Fibroblast of skin of left biceps (primary cell): Measurements from ENCODE around the gene BAZ2B.

Source experiments
- DNase-seq, 2 experiments: peaks; one replicate each; pipeline ENCODE4 v3.0.0-alpha.2; 2013; ENCODE audit warnings: low read depth in 2 of 2

BAZ2B gene

GRCh38 chr2:159462201-159462785 lies 154.1 kb downstream of the BAZ2B start:
- no peak for DNase-seq

GRCh38 chr2:159461076-159461475 lies 155.3 kb downstream of the BAZ2B start:
- DNase-seq = no peak

GRCh38 chr2:159460227-159460626 lies 156.1 kb downstream of the BAZ2B start:
- no peak for DNase-seq

- no peak for DNase-seq
Measured at GRCh38 chr2:159459279-159459678, 157.1 kb downstream of the BAZ2B start.

GRCh38 chr2:159457589-159457988 lies 158.8 kb downstream of the BAZ2B start:
- no peak for DNase-seq

DNA sequence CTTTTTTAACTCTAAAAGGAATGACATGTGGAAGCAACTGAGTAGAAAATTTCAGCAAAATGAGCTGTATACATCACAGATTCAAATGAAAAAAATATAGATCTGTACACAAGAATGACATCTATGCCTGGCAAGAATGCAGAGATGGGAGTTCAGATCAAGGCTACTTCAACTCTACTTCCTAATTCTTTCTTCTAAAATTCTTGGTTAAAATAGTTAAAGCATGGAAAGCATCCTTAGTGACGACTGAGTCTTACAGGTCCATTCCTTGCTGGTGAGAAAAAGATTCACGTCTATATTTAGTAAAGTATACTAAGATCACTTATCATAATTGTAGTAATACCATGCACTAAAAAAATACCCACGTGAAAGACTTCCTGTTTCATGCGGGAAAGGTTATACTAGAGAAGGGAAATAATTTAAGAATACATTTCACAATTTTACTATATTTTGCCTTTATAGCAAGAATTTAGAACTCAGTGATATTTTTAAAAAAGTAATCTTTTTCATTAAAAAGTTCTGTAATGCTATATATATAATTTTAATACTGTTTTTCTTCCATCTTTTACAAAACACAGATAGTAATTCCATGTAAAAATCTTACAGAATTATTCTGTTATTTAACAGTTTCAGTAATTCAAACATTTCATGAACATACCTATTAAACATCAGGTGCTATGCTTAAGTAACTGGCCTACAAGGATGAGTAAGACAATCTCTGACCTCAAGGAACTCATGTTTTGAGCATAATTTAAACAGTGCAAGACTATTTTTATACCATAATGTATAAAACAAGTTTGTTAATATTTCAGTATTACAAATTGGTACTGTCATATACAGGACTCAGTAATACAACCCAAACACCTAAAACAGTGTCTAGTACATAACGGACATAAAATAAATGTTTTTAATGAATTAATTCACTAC lies 159.6 kb downstream of the BAZ2B start:
- no peak for DNase-seq

DNA sequence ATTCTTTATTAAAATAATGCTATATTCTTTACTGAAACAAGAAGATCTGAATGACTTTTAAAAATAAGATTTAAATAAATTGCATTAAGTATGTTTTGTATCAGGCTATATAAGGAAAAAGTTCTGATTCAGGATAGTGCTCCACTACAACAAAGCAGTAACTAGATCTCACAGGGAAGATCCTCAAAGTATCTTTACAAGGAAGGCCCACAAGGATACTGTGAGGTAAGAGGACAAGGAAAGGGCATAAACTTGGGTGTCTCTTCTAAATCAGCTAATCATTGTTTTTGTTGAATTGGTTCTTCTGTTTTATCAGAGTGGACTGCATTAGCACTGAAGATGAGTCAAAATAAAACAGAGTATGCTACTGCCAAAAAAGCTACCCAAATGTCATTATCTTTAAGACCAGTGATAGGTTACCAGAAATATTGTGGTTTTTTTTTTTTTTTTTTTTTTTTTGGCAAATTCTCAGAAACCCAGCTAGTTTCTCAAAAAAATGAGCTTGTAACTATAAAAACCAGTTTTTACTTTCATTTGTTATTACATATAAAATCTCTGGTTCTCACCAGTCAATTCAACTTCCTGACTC lies 160.9 kb downstream of the BAZ2B start:
- DNase-seq = no peak

GRCh38 chr2:159454185-159454584 lies 162.2 kb downstream of the BAZ2B start:
- no peak for DNase-seq

DNA sequence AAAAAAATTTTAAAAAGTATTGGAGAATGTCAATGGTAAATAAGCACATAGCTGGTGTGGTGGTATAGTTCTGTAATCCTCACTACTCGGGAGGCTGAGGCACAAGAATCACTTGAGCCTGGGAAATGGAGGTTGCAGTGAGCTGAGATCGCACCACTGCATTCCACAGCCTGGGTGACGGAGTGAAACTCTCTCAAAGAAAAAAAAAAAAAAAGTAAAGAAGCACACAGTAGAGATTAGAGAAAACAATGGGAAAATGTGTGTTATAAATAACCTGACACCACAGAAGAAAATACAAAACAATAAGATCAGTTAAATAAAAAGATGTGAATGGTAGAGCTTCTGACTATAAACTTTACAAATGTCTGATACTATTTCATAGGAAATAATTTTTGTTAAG lies 166.2 kb downstream of the BAZ2B start:
- no peak for DNase-seq

DNA sequence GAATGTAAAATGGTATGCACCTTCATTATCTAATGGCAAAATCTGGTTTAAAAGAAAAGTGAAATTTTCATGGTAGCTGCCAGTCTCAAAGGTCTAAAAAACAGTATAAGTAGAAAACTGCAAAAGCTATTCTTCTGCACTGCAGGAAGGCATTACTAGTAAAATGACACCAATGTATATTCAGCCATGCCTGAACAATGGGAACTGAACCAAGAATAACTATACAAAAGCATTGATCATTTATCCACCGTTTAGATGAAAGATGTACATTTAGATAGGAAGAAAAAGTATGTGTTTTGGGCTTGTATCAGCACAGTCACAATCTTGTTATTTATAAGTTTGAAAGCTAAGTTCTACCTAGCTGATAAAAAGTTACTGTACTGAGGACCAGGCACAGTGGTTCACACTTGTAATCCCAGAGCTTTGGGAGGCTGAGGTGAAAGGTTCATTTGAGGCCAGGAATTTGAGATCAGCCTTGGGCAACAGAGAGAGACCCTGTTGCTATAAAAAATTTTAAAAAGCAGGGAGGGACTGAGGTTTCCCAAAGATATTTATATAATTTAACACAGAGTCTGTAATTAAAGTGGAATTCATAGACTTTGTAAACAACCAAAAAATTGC lies 166.7 kb downstream of the BAZ2B start:
- no peak for DNase-seq

- DNase-seq = no peak
Measured at GRCh38 chr2:159446817-159447216, 169.5 kb downstream of the BAZ2B start.

- DNase-seq = no peak
Measured at GRCh38 chr2:159446201-159446600, 170.1 kb downstream of the BAZ2B start.

- DNase-seq = no peak
Measured at GRCh38 chr2:159445307-159445706, 171.0 kb downstream of the BAZ2B start.

GRCh38 chr2:159444754-159445153 lies 171.6 kb downstream of the BAZ2B start:
- no peak for DNase-seq

DNA sequence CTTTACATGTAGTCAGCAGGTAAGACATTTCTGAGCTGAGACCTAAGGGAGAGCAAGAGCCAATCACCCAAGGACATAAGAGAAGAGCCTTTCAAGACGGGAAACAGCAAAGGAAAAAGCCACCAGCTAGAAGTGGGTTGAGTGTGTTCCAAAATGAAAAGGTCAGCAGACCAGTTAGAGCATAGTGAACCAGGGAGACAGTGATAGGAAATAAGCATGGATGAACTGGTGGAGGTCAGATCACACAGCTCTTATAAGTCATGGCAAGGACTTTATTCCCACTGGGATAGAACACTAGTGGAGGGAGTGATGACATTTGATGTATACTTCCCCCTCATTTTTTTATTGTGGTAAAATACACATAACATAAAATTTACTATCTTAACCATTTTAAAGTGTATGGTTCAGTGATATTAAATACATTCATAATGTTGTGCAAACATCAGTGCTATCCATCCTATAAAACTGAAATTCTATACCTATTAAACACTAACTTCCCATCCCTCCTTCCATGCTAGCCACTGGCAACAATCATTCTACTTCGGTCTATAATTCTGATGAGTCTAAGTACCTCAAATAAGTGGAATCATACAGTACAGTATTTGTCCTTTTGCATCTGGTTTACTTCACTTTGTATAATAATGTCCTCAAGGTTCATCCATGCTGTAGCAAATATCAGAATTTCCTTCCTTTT lies 174.0 kb downstream of the BAZ2B start:
- no peak for DNase-seq

DNA sequence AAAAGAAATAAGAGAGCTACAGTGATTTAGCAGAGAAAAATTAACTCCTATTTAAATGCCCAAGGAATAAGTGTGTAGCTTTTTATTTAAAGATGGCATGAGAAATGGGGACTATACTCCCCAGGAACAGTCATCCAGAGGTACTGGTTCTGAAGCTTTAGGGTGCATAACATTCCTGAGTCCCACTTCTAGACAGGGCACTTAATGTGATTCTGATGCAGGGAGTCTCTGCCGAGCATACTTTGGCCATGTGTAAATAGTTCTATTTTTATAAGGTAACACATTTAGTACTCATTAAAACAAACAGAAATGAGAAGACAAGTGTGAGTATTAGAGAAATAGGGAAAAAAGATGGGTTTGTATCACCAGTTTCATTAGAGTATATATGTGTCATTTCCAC lies 175.2 kb downstream of the BAZ2B start:
- no peak for DNase-seq

DNA sequence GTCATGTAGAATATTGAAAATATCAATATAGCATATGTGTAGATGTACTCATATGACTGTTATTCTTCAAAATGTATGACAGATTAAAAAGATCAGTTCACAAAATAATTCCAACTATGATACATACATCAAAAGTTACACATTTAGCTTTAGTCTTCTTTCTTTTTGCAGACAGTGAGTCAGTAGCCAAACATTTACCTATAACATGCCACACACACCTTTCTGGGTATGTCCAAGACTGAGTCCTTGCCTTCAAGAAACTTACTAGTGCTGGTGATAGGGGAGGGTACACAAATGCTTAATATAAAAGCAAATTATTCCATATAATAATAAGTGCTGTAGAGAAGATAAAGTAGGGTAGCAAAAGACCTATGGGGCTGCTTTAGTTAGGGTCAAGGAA lies 176.9 kb downstream of the BAZ2B start:
- DNase-seq = no peak

- no peak for DNase-seq
Measured at GRCh38 chr2:159438720-159439353, 177.5 kb downstream of the BAZ2B start.

DNA sequence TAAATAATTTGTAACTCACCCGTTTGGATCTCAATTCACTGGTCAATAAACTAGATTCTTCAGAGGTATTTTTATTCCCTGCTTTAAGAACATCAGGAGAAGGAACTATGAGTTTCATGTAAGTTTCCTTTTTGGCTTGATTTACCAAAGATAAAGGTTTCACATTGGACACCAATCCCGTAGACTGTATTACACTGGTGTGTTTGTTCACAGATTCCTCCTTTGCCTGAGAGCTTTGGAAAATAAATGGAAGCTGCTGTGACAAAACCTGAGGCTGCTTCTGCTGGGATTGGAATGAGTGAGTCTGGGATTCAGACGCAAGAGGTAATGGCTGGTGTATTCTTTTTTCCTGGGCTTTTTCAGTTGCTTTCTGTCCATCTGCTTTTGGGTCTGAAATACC lies 178.1 kb downstream of the BAZ2B start:
- no peak for DNase-seq

DNA sequence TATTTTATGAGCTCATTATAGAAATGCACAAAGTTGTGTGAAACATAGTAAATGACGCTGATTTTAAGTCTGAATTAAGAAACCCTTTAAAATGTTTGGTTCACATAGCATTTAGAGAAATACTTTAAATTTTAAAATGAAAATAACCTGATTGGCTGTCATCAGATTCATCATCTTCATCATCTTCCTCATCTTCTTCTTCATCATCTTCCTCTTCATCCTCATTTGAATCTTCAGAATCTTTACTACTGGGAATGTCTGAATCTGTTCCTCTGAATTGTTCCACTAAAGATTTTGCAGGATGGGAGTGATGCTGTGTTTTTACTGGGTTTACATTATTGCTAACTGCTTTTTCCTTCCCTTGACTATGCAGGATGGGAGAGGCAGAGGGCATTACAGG lies 183.7 kb downstream of the BAZ2B start:
- no peak for DNase-seq

- no peak for DNase-seq
Measured at GRCh38 chr2:159427048-159427447, 189.3 kb downstream of the BAZ2B start.
